ENCODE measurements around the gene RPL13A. TPM values are rescaled to one million over a fixed set of nuclear protein-coding genes. Genes with fewer than 3 reads are reported as not detected.

RPL13A gene
- total RNA-seq, 1 donor from 2014 or later = 3,501 TPM

DNA sequence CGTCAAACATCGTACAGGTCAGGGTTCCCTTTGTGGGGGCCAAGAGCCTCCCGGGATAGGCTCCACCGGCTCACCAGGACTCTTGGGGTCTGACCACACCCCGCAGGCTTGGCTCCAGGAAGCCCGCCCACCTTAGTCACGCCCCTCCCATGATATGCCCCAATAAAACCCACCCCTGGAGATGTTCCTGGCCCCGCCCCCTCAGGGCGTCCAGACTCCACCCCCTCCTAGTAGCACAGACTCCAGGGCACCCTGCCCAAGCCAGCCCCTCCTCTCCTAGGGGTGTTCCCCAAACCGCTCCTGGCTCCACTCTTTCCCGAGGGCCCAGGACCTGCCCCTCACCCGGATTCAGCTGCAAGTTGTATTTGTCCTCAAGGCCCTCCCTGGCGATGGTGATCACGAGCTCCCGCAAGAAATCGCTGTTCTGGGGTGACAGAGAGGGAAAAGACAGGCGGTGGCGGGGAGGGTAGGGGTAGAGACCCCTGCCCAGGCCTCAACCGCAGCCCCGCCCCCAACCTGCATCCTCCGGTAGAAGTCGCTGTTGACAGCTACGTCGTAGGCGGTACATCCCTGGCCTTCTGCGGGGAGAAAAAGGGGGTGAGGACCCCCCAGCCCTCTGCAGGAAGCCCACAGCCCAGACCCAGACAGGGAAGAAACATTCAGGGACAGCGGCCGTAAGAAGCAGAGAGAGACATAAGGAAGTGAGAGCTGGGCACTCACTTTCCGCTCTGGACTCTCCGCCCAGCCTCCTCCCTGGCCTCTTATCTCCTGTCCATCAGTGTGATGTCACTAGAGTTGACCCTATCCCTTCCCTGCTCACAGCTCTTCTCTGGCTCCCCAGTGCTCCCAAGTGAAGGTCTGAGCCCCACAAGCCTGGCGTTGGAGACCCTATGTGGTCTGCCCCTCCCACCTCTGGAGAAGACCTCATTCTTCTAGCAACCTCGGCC is 39.6 kb upstream of the RPL13A start:
- TF ChIP-seq, protein P1, sequence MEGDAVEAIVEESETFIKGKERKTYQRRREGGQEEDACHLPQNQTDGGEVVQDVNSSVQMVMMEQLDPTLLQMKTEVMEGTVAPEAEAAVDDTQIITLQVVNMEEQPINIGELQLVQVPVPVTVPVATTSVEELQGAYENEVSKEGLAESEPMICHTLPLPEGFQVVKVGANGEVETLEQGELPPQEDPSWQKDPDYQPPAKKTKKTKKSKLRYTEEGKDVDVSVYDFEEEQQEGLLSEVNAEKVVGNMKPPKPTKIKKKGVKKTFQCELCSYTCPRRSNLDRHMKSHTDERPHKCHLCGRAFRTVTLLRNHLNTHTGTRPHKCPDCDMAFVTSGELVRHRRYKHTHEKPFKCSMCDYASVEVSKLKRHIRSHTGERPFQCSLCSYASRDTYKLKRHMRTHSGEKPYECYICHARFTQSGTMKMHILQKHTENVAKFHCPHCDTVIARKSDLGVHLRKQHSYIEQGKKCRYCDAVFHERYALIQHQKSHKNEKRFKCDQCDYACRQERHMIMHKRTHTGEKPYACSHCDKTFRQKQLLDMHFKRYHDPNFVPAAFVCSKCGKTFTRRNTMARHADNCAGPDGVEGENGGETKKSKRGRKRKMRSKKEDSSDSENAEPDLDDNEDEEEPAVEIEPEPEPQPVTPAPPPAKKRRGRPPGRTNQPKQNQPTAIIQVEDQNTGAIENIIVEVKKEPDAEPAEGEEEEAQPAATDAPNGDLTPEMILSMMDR (IDR thresholded peaks at IDR 0.05; ENCODE audit: insufficient read depth, low read length, severe bottlenecking) = no peak
- FAIRE-seq (no peak), DNase-seq (ENCODE audit: low read depth) (no peak)
- H3K27me3 ChIP-seq (ENCODE audit: control insufficient read depth, insufficient read depth, low read length) = no peaks in the 10 kb centered on the region
- peaks cover 15% of the 10 kb centered on the region for H3K36me3 ChIP-seq (ENCODE audit: control insufficient read depth, insufficient read depth, low read length)
- no peak overlapping the region for H3K4me3 ChIP-seq (ENCODE audit: low read depth, low read length)

DNA sequence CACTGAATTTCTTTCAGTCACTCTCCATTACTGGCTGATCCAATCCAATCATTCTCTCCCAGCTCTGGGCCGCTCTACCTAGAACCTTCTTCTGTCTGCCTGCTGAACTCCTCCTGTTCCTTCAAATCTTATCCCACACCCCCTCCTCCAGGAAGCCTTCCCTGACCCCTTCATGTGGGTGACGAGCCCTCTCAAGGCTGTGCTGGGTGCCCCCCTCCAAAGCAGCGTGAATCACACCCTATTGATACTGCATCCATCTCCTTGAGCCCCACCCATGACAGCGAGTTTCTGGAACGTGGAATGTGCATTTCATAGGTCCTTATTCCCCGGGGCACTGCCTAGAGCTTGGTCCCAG is 39.0 kb upstream of the RPL13A start:
- no peak for FAIRE-seq
- Histone ChIP-seq H3K4me3 (ENCODE audit: low read depth, low read length) (no peak overlapping the region), H3K27me3 (ENCODE audit: control insufficient read depth, insufficient read depth, low read length) (no peaks in the 10 kb centered on the region), H3K36me3 (ENCODE audit: control insufficient read depth, insufficient read depth, low read length) (peaks cover 15% of the 10 kb centered on the region)
- TF ChIP-seq, protein P1 (IDR thresholded peaks at IDR 0.05; ENCODE audit: insufficient read depth, low read length, severe bottlenecking) = no peak
- DNase-seq (ENCODE audit: low read depth) = no peak

DNA sequence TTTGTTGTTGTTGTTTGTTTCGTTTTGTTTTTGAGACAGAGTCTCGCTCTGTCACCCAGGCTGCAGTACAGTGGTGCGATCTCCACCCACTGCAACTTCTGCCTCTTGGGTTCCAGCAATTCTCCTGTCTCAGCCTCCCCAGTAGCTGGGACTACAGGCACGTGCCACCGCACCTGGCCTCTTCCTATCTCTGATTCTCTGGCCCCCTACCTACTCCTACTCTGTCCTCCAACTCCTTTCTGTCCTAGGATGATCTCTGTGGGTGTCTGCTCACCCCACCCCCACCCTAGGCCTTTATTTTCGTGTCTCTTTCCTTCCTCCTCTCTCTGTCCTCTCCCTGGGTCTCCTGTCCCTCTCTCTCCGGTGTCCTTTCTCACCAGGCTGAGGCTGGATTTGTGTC is 37.0 kb upstream of the RPL13A start:
- TF ChIP-seq, protein P1 (IDR thresholded peaks at IDR 0.05; ENCODE audit: insufficient read depth, low read length, severe bottlenecking) = no peak

DNA sequence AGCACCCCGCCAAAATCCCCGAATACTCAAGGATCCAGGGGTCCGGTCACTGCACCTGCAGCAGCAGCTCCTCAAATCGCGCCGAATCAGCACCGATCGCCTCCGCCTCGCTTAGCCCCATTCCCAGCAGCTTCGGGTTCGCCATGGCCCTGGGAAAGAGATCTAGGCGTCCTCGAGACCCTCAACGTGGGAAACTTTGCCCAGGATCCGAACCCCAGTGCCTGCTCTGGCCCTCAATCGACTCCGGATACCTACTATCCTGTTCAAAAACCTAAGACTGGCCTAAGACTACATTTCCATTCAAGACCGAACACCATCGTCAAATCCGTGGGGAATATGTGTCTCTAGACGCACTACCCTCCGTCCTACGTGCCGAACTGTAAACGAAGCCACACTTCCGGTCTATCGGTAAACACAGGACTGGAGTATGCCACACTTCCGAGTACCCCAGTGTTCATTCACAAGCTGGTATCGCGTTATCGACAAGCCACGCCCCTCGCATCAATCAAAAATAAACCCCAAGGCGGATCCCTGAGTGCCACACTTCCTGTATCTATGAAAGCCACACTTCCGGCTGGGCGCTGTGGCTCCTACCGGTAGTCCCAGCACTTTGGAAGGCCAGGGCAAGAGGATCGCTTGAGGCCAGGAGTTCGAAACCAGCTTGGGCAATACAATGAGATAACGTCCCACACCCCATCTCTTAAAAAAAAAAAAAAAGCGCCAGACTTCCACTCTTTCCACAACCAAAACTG is 35.8 kb upstream of the RPL13A start, which contains the start of gene PIH1D1:
Gene PIH1D1, minus strand, starts transcription at position 385 of the 752 bp plus-strand sequence. Its CDS starts 240 bp downstream, at position 145.
- peaks cover 13% of the 10 kb centered on the region for H3K36me3 ChIP-seq (ENCODE audit: control insufficient read depth, insufficient read depth, low read length)

More for the DNA sequence above, 37.0 kb upstream of the RPL13A start:
- no peak for FAIRE-seq
- Histone ChIP-seq H3K27me3 (ENCODE audit: control insufficient read depth, insufficient read depth, low read length) (no peaks in the 10 kb centered on the region), H3K36me3 (ENCODE audit: control insufficient read depth, insufficient read depth, low read length) (peaks cover 15% of the 10 kb centered on the region), H3K4me3 (ENCODE audit: low read depth, low read length) (no peak overlapping the region)
- no peak for DNase-seq (ENCODE audit: low read depth)

DNA sequence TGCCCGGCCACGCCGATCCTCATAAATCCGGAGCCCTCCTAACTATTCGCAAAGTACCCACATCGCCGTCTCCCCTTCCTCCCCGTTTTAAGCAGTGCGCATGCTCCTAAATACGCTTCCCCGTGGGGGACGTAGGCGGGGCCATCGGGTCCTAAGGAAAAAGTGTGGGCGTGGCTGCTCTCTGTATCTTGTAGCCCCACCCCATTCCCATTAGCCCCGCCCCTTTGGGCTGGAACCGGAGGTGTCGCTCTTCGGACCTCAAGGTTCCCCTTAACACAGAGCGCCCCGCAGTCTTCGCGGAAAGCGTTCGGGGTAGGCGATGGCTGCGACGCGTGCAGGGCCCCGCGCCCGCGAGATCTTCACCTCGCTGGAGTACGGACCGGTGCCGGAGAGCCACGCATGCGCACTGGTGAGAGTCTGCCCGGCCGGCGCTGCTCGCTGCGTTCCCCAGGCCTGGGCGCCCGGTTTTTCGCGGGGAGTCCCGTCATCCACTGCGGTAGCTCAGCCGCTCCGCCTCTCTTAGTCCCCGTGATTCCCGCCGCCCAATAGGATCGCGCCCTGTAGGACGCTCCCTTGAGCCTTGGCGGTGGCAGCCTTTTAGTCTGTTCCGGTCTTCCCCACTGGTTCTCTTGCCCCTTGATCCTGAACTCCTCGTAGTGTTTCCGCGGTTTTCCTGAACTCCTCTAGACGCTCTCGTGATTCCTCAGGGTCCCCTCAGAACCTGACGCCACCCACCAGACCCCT is 34.2 kb upstream of the RPL13A start, which contains the start of gene ALDH16A1:
Gene ALDH16A1, plus strand, starts transcription at position 213 of the 744 bp plus-strand sequence. Its CDS starts 107 bp downstream, at position 320.
- peak within 1 kb of the TSS; percentile 74 for H3K4me3 ChIP-seq (ENCODE audit: low read depth, low read length)
- DNase-seq (ENCODE audit: low read depth) (peak; percentile 90), FAIRE-seq (no peak)
- peaks cover 3% of the 10 kb centered on the region for H3K36me3 ChIP-seq (ENCODE audit: control insufficient read depth, insufficient read depth, low read length)
- TF ChIP-seq, protein P1 (IDR thresholded peaks at IDR 0.05; ENCODE audit: insufficient read depth, low read length, severe bottlenecking) = no peak
- H3K27me3 ChIP-seq (ENCODE audit: control insufficient read depth, insufficient read depth, low read length) = no peaks in the 10 kb centered on the region

More for the DNA sequence above, 35.8 kb upstream of the RPL13A start, which contains the start of gene PIH1D1:
- FAIRE-seq = peak; percentile 83
- H3K4me3 ChIP-seq (ENCODE audit: low read depth, low read length) = peak within 1 kb of the TSS; percentile 74
- peak; percentile 98 for DNase-seq (ENCODE audit: low read depth)
- TF ChIP-seq, protein P1 (IDR thresholded peaks at IDR 0.05; ENCODE audit: insufficient read depth, low read length, severe bottlenecking) = peak; percentile 24
- no peaks in the 10 kb centered on the region for H3K27me3 ChIP-seq (ENCODE audit: control insufficient read depth, insufficient read depth, low read length)

Measured in bronchial epithelial cell (primary cell).